Cardiac muscle cell (in vitro differentiated cells and primary cell): Measurements from ENCODE around the gene EXOC6B. TPM values are rescaled to one million over a fixed set of nuclear protein-coding genes. Genes with fewer than 3 reads are reported as not detected.
A peak's percentile ranks its signal among the peaks of the same experiment; 100 is the strongest.

Source experiments
- DNase-seq, 2 donors: peaks; one replicate each; pipeline versions ENCODE4 v3.0.0 to v3.0.0-alpha.2; 2010 to 2017; ENCODE audit warnings: low read depth in 1 of 2, low spot score in 1 of 2
- H3K27ac ChIP-seq: fragments of 200-600 bp; sonication (generic); 2 replicates; pipeline ENCODE4 v1.5.1; 2016
- H3K27me3 ChIP-seq: fragments of 200-600 bp; sonication (generic); 2 replicates; pipeline ENCODE4 v1.6.0; 2016; ENCODE audit warnings: control low read depth
- H3K36me3 ChIP-seq: fragments of 200-600 bp; sonication (generic); 2 replicates; pipeline ENCODE4 v1.5.1; 2016; ENCODE audit warnings: control low read depth
- H3K4me1 ChIP-seq: fragments of 200-600 bp; sonication (generic); 2 replicates; pipeline ENCODE4 v1.8.1; 2017; ENCODE audit warnings: low read depth, mild to moderate bottlenecking, mixed run types
- H3K4me3 ChIP-seq: fragments of 200-600 bp; sonication (generic); 2 replicates; pipeline ENCODE4 v1.5.1; 2016; ENCODE audit warnings: mild to moderate bottlenecking
- H3K9me3 ChIP-seq: fragments of 200-600 bp; sonication (generic); 2 replicates; pipeline ENCODE4 v1.5.1; 2017; ENCODE audit warnings: low read depth, mild to moderate bottlenecking, control low read depth
- CTCF ChIP-seq: IDR thresholded peaks from 2 replicates; pipeline ENCODE4 v1.5.1; 2012; ENCODE audit warnings: low read depth, mild to moderate bottlenecking, low read length
- polyA plus RNA-seq: library from polyadenylated mRNA; unstranded; fragments of >200 nt; fragmentation: Nextera tagmentation; extraction: Ambion mirVana; gene quantifications from 2 replicates; pipeline ENCODE4 v1.2.1, GENCODE V29; 2016
- total RNA-seq: library from RNA; depleted of rRNA; stranded (reverse); fragments of >200 nt; gene quantifications from 2 replicates; pipeline ENCODE4 v1.2.3, GENCODE V29; 2016

Gene EXOC6B
- total and polyA plus RNA-seq, 2 experiments from 2014 or later: 21.7 to 23.9 TPM

DNA sequence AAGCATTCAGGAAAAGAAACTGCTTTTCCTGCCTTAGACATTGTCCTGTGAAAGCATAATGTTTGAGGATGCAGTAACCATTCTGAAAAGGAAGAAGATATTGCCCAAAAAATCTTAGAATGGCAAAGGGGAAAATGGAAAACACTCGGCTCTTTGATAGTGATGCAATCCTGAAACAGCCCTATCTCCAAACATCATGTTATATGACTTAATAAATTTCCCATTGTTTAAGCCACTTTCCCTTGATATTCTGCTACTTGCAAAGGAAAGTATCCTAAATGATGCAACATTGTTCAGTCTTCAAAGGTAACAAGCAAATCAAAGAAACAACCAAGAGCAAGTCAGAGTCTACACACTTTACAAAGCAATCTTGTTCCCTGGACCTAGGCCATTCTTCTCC is 78.5 kb downstream of the EXOC6B start:
- Histone ChIP-seq H3K27ac (no peak overlapping the region), H3K4me1 (peaks cover 31% of the 10 kb centered on the region), H3K4me3 (no peak overlapping the region), H3K9me3 (no peaks in the 10 kb centered on the region), H3K36me3 (no peaks in the 10 kb centered on the region), H3K27me3 (no peaks in the 10 kb centered on the region)
- TF ChIP-seq CTCF: no peak
- DNase-seq: peak in 1 of 2 donors; percentile 37

- Histone ChIP-seq H3K9me3 (no peaks in the 10 kb centered on the region), H3K4me3 (no peak overlapping the region), H3K27me3 (no peaks in the 10 kb centered on the region), H3K36me3 (no peaks in the 10 kb centered on the region), H3K4me1 (peaks cover 18% of the 10 kb centered on the region), H3K27ac (no peak overlapping the region)
- TF ChIP-seq CTCF: peak; percentile 67
- DNase-seq: peak; percentile 76 to 87
Observed at GRCh38 chr2:72745679-72746368, 80.0 kb downstream of the EXOC6B start.

- no peaks in the 10 kb centered on the region for H3K36me3 ChIP-seq
- no peaks in the 10 kb centered on the region for H3K27me3 ChIP-seq
- H3K27ac ChIP-seq: no peak overlapping the region
- no peak for TF ChIP-seq CTCF
- no peak overlapping the region for H3K4me3 ChIP-seq
- H3K4me1 ChIP-seq: peaks cover 3% of the 10 kb centered on the region
- H3K9me3 ChIP-seq: no peaks in the 10 kb centered on the region
- DNase-seq: peak in 1 of 2 donors; percentile 73
Observed at GRCh38 chr2:72744049-72744448, 81.8 kb downstream of the EXOC6B start.

DNA sequence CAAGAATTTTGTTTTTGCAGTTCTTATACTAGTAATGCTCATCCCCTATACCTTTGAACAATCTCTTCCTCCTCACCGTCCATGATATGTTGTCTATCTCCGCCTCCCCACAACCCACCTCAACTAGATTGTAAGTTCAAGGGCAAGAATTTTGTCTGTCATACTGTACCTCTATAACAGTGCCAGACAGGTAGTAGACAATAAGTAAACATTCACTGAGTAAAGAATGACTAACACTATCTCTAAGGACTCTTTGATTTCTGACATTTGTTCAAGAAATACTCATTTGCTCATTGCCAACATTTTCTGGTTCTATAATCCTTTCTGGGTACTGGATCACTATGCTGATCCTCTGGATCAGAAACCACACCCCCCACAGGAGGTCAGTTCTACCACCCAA is 82.4 kb downstream of the EXOC6B start:
- Histone ChIP-seq H3K27me3 (no peaks in the 10 kb centered on the region), H3K36me3 (no peaks in the 10 kb centered on the region), H3K27ac (no peak overlapping the region), H3K4me1 (no peaks in the 10 kb centered on the region), H3K9me3 (no peaks in the 10 kb centered on the region), H3K4me3 (no peak overlapping the region)
- no peak for DNase-seq
- no peak for TF ChIP-seq CTCF

GRCh38 chr2:72738096-72738495 is 87.7 kb downstream of the EXOC6B start:
- no peaks in the 10 kb centered on the region for H3K9me3 ChIP-seq
- no peak overlapping the region for H3K4me3 ChIP-seq
- no peaks in the 10 kb centered on the region for H3K36me3 ChIP-seq
- H3K4me1 ChIP-seq: no peaks in the 10 kb centered on the region
- no peaks in the 10 kb centered on the region for H3K27me3 ChIP-seq
- TF ChIP-seq CTCF: no peak
- no peak overlapping the region for H3K27ac ChIP-seq
- no peak for DNase-seq
